NT2/D1 (cell line): ENCODE measurements around the gene ARHGAP24.

Experiments used
- SUZ12 ChIP-seq: IDR thresholded peaks from 2 replicates; pipeline ENCODE4 v1.6.1; 2011; ENCODE audit not compliant: insufficient read length, insufficient read depth; ENCODE audit errors: extremely low read depth
- YY1 ChIP-seq: IDR thresholded peaks from 2 replicates; pipeline ENCODE4 v1.6.1; 2011; ENCODE audit not compliant: insufficient read length, insufficient read depth
- ZNF274 ChIP-seq: IDR thresholded peaks from 2 replicates; pipeline ENCODE4 v1.6.1; 2011; ENCODE audit warnings: mild to moderate bottlenecking, low read depth, low read length

GRCh38 chr4:85919200-85919887 is 444.4 kb downstream of the ARHGAP24 start:
- TF ChIP-seq SUZ12 = no peak
- no peak for TF ChIP-seq ZNF274
- TF ChIP-seq YY1 = no peak
